Measurements from ENCODE around the gene SOCS2. TPM values are rescaled to one million over a fixed set of nuclear protein-coding genes. Genes with fewer than 3 reads are reported as not detected.

SOCS2 gene
- total and polyA plus RNA-seq, 2 of the 8 experiments (the other 6 are each of a cell fraction or from before 2014, with no cell fraction given): 14.5 to 18.0 TPM

- TF ChIP-seq RAD21 (IDR thresholded peaks at IDR 0.05 in 1 of 2, conservative IDR thresholded peaks at IDR 0.05 in 1 of 2; ENCODE audit: low read depth in 2 of 2, low read length in 2 of 2): no peak
- TF ChIP-seq ATF3 (IDR thresholded peaks at IDR 0.05; ENCODE audit: insufficient read depth, low read depth, low read length): no peak
- TF ChIP-seq BACH1 (IDR thresholded peaks at IDR 0.05; ENCODE audit: low read length): no peak
- TF ChIP-seq SIX5 (IDR thresholded peaks at IDR 0.05; ENCODE audit: low read depth, low read length): no peak
- TF ChIP-seq KDM1A (IDR thresholded peaks at IDR 0.05; ENCODE audit: borderline replicate concordance, low read length): no peak
- TF ChIP-seq ASH2L (IDR thresholded peaks at IDR 0.05; ENCODE audit: low read length): no peak
Observed at GRCh38 chr12:93567174-93567573, 5.3 kb upstream of the SOCS2 start (continued).
